ENCODE measurements around the gene XRCC3.

The XRCC3 gene

GRCh38 chr14:103715052-103716000, at the start of gene XRCC3, which contains the start of gene ZFYVE21:
Gene XRCC3, minus strand, starts transcription at chr14:103715451. Its CDS starts 4,364 bp downstream, at chr14:103711087.
Gene ZFYVE21, plus strand, starts transcription at chr14:103715810. Its CDS starts 32 bp downstream, at chr14:103715842.
- DNase-seq (ENCODE audit: low read depth): peak; percentile 99

DNA sequence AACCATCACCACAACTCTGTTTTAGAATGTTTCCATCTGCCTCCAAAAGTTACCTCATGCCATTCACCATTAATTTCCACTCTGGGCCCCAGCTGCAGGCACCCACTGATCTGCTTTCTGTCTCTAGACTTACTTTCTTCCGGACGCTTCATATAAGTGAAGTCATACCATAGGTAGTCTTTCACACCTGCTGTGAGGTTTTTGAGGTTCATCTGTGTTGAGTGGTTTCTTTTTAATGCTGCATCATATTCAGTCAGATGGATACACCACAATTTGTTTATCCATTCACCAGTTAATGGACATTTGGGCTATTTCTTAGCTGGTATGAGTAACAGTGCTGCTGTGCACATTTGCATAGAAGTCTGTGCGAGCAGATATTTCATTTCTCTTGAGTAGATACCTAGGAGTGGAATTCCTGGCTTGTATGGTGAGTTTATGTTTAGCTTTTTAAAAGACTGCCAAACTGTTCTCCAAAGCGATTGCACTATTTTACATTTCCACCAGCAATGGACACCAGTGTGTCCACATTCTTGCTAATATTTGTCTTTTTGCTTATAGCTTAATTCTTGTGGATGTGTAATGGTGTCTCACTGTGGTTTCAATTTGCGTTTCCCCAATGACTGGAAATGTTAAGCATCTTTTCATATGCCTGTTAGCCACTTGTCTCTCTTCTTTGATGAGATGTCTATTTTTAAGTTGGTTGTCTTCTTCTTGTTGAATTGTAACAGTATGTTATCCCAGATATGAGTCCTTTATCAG, 48.7 kb upstream of the XRCC3 start:
- DNase-seq (ENCODE audit: low read depth): no peak

- no peak for DNase-seq (ENCODE audit: low read depth)
These were observed 47.3 kb upstream of the XRCC3 start for GRCh38 chr14:103762541-103762940.

DNA sequence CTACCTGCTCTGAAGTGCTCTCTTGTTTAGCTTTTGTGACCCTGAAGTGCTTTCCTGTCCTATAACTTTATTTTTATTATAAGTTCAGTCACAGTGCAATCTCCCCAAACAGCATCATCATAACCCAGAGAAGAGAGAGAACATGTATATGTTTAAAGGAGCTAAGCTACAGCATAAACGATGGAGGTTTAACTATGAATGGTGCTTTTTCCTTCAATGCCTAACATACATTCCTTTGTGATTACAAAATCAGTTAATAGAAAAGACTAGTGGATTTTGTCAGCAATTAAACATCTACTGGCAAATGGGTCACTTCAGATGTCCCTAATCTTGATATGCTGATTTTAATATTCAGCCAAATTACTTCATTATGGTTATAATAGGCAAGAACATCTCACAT, 46.8 kb upstream of the XRCC3 start:
- DNase-seq (ENCODE audit: low read depth): no peak

- no peak for DNase-seq (ENCODE audit: low read depth)
These were observed 43.0 kb upstream of the XRCC3 start for GRCh38 chr14:103758059-103758776.

DNA sequence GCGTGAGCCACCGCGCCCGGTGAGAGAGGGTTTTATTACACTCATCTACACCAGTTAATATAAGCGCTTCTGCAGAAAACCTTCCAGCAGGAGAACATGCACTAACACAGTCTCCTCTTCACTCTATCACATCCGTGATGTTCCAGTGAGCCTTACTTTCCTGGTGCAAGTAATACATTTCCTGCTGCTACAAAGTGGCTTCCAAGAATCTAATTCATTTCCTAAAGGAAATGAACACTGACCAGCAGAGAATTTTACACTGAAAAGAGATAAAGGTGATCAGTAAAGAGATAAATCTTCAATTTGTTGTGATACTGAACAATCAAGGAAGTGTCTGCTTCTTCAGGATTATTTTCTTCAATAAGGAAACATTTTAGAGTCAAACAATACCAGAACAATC, 39.8 kb upstream of the XRCC3 start:
- DNase-seq (ENCODE audit: low read depth): no peak

DNA sequence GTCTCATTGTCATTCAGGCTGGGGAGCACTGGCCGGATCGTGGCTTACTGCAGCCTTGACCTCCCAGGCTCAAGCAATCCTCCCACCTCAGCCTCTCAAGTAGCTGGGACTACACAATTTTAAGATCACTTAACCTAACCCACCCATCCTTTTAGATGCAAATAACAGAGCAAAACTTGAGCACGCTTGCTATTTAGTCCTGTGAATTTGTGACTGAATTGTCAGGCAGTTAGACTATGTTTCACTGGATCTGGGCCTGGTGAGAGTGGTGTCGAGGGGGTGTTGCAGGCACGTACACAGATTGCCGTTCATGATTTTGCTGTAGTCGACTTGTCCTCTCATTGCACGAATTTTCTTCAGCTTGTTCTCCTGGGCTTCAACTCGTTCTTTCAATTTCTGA, 38.5 kb upstream of the XRCC3 start:
- DNase-seq (ENCODE audit: low read depth): no peak

- no peak for DNase-seq (ENCODE audit: low read depth)
These were observed 34.6 kb upstream of the XRCC3 start for GRCh38 chr14:103749860-103750259.

DNA sequence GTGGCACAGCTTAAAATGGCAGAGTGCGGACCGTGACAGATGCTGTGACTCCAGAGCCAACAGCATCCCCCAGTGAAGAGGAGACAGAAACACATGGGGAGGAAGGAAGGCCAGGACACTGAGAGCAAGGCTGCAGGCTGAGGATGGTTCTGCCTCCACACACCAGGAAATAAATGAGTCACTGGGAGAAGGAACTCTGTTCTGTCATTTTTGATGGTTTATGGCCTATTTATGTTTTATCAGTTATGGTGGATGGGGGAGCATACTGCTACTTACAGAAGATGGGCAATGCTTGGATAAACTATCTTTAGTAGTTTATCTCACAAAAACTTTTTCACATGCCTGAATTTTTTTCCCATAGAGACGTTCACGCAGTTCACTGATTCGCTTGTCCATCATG, 34.2 kb upstream of the XRCC3 start:
- no peak for DNase-seq (ENCODE audit: low read depth)

GRCh38 chr14:103748534-103748857, 33.2 kb upstream of the XRCC3 start:
- DNase-seq (ENCODE audit: low read depth): peak; percentile 24

- DNase-seq (ENCODE audit: low read depth): no peak
These were observed 31.4 kb upstream of the XRCC3 start for GRCh38 chr14:103746701-103747100.

GRCh38 chr14:103745424-103745823, 30.2 kb upstream of the XRCC3 start:
- no peak for DNase-seq (ENCODE audit: low read depth)

DNA sequence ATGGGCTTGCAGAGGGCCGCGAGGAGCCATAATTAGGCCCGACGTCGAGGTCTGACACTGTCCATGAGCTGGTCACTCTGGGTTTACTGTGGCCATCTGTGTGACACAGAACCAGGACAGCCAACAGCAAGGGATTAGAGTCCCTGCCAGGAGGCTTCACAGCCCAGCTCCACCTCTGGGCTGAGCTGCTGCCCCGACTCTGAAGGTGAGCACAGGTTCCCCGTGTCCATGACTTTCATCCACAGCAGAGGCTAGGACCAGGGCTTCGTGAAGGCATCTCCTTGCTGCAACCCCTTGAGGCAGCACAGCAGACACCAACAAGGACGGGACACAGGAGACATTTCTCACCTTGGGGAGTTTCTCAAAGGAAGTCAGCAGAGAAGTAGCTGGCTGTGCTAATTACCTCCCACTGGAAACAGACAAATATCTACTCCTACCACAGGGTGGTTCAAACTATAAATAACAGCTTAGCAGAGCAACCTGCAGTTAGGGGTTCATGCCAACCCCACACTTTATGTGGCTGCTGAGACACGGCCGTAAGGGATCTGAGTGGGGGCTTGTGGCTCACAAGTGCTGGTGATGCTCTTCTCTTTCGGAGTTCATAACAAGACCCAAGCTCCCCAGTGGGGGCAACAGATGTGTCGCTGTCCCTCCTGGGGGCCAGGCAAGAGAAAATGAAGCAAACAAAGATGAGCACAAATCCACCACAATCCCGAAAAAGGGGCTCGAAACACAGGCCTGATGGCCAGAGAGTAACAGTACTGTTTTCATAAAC, 29.6 kb upstream of the XRCC3 start:
- no peak for DNase-seq (ENCODE audit: low read depth)

- DNase-seq (ENCODE audit: low read depth): no peak
These were observed 28.4 kb upstream of the XRCC3 start for GRCh38 chr14:103743691-103744090.

- DNase-seq (ENCODE audit: low read depth): no peak
These were observed 27.4 kb upstream of the XRCC3 start for GRCh38 chr14:103742499-103743255.

DNA sequence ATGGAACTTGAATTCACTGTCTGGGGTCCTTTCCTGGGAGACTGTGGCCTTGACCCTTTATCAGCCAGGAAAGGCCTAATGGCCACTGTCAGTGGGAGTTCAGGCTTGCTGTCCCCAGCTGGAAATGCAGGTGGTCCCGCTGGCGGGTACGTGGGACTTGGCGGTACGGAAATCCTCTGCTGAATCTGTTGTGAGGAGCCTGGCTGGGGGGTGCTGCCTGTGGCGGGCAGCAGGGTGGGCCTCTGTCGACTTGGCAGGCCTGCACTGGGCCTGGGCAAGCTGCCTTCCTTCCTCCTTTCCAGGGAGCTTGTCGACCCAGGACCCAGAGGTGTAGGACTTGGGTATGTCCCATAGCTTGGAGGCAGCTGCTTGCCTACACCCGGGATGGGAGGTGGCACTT, 26.6 kb upstream of the XRCC3 start:
- DNase-seq (ENCODE audit: low read depth): no peak

GRCh38 chr14:103740991-103741689, 25.9 kb upstream of the XRCC3 start:
- DNase-seq (ENCODE audit: low read depth): no peak

DNA sequence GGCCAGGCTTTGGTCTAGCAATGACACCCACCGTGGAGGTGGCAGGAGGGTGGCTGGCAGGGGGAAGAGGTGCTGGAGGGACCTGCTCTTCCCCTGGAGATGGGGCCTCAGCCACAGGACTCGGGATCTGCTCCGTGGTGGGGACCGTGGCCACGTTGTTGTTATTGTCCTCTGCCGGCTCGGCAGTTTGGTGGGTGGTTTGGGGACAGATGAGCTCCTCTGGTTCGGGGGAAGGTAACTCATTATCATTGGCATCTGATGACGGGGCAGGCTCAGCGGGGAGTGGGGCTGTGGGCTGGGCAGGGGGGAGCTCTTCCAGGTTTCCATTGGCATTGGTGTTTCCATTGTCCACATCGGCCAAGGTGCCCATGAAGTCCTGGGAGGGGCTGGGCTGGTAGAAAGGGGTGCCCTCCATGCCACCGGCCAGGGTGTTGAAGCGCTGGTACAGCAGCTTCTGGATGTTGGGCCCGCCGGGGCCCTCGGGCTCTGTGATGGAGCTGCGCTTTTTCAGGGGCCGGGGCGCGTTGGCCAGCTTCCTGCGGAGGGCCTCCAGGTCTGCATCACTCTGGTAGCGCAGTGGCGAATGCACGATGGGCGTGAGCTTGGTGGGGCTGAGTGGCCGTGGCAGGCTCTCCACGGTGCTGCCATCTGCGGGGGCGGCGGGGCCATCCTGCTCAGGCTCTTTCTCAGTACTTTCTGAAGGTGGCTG, 24.7 kb upstream of the XRCC3 start:
- no peak for DNase-seq (ENCODE audit: low read depth)

- DNase-seq (ENCODE audit: low read depth): no peak
These were observed 24.2 kb upstream of the XRCC3 start for GRCh38 chr14:103739466-103739792.

Data from stimulated activated CD8-positive, alpha-beta memory T cell treated with anti-CD3 and anti-CD28 coated beads, Interleukin-12 subunit alpha, Interleukin-12 subunit beta, amount 100 ng/mL, for 4 hours (primary cell).